HG02610 (cell line): ENCODE results near the gene SLC8A2.
"Not testable (repeated sequence)": the region's sequence is repeated elsewhere in the genome, so short reads cannot be mapped to it uniquely, and the experiment has no call there.

Experiments used
- ATAC-seq: cut with Tn5 transposase; IDR thresholded peaks from one replicate; pipeline ENCODE4 v1.9.1; 2021; ENCODE audit warnings: mild to moderate bottlenecking, moderate library complexity; ENCODE audit not compliant: unreplicated experiment

Gene SLC8A2

DNA sequence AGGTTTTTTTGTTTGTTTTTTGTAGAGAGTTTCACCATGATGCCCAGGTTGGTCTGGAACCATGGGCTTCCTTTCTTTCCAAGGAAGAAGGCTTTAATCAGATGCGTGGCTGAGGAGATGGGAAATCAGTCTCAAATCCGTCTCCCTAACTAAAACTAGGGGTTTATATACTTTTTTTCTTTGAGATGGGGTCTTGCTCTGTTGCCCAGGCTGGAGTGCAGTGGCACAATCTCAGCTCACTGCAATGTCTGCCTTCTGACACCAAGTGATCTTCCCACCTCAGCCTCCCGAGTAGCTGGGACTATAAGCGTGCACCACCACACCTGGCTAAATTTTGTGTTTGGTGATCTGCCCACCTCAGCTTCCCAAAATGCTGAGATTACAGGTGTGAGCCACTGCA lies 87.2 kb downstream of the SLC8A2 start:
- not testable (repeated sequence) for ATAC-seq

DNA sequence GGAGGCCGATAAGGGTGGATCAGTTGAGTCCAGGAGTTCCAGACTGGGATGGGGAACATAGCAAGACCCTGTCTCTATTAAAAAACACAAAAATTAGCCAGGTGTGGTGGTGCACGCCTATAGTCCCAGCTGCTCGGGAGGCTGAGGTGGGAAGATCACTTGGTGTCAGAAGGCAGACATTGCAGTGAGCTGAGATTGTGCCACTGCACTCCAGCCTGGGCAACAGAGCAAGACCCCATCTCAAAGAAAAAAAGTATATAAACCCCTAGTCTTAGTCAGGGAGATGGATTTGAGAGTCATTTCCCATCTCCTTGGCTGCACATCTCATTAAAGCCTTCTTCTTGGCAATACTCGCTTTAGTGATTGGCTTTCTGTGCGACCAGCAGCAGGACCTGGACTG lies 87.8 kb downstream of the SLC8A2 start:
- ATAC-seq: not testable (repeated sequence)

DNA sequence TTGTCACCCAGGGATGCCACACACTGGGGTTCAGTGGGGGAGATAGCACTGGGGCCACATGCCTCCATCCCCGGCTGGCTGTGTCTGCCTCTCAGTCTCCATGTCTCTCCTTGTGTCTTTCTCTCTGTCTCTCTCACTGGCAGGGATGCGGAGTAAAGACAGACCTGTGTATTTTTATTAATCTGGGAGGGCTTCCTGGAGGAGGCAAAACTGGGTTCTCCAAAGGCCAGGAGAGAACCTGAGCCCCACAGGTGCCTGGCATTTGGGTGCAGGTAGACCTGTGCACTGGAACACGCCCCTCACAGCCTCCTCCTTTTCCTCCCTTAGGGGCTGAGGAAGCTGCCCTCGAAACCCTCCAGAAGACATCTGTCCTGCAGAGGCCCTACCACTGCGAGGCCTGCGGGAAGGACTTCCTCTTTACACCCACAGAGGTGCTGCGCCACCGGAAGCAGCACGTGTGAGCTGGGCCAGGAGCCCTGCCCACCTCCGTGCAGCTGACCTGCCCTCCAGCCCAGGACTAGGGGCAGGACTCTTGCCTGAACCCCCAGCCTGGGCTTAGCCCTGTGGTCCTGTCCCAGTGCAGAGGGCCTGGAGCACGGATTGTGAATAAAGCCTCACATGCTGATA lies 89.9 kb downstream of the SLC8A2 start:
- no peak for ATAC-seq

DNA sequence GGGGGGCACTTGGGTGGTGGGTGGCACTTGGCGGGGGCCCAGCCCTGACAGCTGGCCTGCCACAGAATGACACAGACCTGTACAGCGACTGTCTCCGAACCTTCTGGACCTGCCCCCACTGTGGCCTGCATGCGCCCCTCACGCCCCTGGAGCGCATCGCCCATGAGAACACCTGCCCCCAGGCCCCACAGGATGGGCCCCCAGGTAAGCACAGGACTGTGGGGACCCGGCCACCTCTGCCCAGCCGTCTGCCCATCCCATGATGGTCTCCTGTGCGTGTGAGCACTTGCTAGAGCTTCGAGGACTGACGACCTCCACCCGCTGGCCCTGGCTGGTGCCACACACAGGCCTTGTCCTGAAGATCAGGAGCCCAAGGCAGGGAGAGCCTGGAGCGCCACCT lies 90.6 kb downstream of the SLC8A2 start:
- ATAC-seq: no peak

DNA sequence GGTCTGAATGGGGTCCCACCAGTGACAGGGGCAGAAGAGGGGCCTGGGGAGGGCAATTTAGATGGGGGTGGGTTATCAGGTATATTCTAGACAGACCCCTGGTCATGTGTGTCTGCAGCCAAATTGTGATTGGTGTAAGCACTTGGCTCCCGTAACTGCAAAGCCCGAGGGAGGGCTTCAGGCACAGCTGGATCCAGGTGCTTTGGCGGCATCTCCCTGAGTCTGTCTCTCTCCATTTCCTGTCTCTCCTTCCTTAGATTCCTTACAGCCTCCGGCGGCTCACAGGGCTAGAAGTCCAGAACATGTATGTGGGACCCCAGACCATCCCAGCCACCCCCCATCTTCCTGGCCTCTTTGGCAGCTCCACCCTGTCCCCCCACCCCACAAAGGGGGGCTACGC lies 91.1 kb downstream of the SLC8A2 start:
- no peak for ATAC-seq

DNA sequence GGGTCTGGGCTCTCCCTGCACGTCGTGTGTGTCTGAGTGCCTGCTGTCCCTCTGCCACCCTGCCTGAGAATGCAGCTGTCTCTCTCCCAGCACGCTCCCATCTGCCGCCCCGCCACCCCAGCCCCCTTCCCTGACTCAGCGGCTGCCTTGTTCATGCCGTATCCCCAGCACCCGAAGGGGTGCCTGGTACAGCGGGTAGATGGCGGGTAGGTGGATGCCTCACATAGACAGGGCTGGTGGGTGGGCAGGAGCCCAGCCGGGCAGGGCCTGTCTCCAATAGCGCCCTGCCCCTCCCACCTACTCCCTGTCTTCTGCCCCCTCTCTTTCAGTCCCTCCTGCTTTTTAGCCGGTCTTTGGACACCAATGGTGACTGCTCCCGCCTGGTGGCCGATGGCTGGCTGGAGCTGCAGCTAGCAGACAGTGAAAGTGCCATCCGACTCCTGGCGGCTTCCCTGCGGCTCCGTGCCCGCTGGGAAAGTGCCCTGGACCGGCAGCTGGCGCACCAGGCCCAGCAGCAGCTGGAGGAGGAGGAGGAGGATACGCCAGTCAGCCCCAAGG lies 92.2 kb downstream of the SLC8A2 start:
- no peak for ATAC-seq

DNA sequence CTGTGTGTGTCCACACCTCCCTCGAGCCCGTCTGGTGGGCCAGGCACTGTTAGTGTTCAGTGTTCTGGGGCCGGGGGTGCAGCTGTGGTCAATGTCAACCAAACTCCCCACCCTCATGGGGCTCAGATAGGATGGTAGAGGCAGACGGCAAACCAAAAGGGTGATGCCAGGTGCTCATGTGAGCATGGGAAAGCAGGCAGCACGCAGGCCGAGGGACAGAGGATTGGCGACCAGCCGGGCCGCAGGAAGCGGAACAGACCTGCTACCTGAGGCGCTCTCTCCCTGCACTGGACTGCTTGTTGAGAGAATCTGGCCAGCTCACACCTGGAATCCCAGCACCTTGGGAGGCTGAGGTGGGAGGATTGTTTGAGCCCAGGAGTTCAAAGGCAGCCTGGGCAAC lies 93.4 kb downstream of the SLC8A2 start:
- no peak for ATAC-seq
